ENCODE data around the gene GRIA4. TPM values are rescaled to one million over a fixed set of nuclear protein-coding genes. Genes with fewer than 3 reads are reported as not detected.

GRIA4 gene
- polyA plus RNA-seq, 3 donors, result not detected

DNA sequence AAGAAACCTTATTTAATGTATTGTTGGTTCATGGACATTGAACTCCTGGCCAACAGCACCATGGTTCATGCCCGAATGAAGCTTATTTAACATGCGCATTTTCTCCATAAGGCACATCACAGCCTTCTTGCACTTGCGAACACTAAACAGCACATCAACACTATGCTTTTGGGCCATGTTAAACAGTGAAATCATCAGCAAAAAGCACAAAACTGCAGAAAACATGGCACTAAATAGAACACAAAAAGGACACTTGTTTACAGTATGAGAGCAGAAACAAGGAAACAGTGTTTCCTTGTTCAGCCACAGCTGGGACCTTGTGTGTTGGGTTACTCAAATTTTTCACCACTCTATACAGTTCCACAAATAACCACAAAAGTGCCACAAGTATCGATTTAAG is 289.9 kb downstream of the GRIA4 start:
- WGBS (ENCODE audit: insufficient coverage), result 94% methylated on average over 2 of the region's 4 CpGs

DNA sequence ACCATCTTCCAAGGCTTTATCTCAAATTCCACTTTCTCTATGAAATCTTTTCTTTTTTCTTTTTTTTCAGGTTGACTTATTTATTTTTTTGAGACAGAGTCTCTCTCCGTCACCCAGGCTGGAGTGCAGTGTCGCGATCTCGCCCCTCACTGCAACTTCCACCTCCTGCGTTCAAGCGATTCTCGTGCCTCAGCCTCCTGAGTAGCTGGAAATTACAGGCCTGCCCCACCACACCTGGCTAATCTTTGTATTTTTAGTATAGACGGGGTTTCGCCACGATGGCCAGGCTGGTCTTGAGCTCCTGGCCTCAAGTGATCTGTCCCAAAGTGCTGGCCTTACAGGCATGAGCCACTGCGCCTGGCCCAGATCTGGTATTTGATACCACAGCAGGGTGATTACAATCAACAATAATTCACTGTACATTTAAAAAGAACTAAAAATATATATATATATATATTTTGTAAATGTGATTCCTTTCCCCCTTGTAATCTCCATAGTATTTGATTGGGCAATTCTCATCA is 290.7 kb downstream of the GRIA4 start:
- peaks cover 0 to 4% of the 10 kb centered on the region in 2 donors for H3K9me3 ChIP-seq (replicated peaks in 1 of 2; ENCODE audit: control insufficient read depth in 1 of 2, insufficient read depth in 1 of 2, low read length in 2 of 2)
- no peak overlapping the region for H3K27ac Mint-ChIP-seq
- TF ChIP-seq, protein P1, sequence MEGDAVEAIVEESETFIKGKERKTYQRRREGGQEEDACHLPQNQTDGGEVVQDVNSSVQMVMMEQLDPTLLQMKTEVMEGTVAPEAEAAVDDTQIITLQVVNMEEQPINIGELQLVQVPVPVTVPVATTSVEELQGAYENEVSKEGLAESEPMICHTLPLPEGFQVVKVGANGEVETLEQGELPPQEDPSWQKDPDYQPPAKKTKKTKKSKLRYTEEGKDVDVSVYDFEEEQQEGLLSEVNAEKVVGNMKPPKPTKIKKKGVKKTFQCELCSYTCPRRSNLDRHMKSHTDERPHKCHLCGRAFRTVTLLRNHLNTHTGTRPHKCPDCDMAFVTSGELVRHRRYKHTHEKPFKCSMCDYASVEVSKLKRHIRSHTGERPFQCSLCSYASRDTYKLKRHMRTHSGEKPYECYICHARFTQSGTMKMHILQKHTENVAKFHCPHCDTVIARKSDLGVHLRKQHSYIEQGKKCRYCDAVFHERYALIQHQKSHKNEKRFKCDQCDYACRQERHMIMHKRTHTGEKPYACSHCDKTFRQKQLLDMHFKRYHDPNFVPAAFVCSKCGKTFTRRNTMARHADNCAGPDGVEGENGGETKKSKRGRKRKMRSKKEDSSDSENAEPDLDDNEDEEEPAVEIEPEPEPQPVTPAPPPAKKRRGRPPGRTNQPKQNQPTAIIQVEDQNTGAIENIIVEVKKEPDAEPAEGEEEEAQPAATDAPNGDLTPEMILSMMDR (IDR thresholded peaks at IDR 0.05), result no peak
- peaks cover 0 to 9% (median 3%) of the 10 kb centered on the region in 7 donors for H3K9me3 Mint-ChIP-seq
- no peak overlapping the region for H2AFZ ChIP-seq (ENCODE audit: insufficient read depth, low read depth, low read length, poor library complexity, severe bottlenecking)
- no peaks in the 10 kb centered on the region for H3K27me3 ChIP-seq (ENCODE audit: control insufficient read depth in 2 of 2, insufficient read depth in 2 of 2, low read length in 2 of 2)
- 95% methylated on average over 10 of the region's 11 CpGs for WGBS (ENCODE audit: insufficient coverage)
- H3K4me3 Mint-ChIP-seq, result no peak overlapping the region
- H3K4me3 ChIP-seq (replicated peaks in 1 of 3; ENCODE audit: low read depth in 2 of 3, low read length in 3 of 3), result no peak overlapping the region
- intact Hi-C loops (cut with micrococcal nuclease), result no loop called here
- no peaks in the 10 kb centered on the region for H3K79me2 ChIP-seq (ENCODE audit: insufficient read depth, low read length)
- no peak overlapping the region for H3K27ac ChIP-seq (ENCODE audit: low read depth in 1 of 2, low read length in 2 of 2)
- H3K36me3 Mint-ChIP-seq, result no peaks in the 10 kb centered on the region
- no peaks in the 10 kb centered on the region for H4K20me1 ChIP-seq (ENCODE audit: insufficient read depth, low read length)
- H3K4me1 Mint-ChIP-seq, result no peaks in the 10 kb centered on the region
- H3K9ac ChIP-seq (ENCODE audit: insufficient read depth, low read length, poor library complexity, severe bottlenecking), result no peak overlapping the region
- no peaks in the 10 kb centered on the region for H3K36me3 ChIP-seq (replicated peaks in 1 of 2; ENCODE audit: control insufficient read depth in 1 of 2, insufficient read depth in 2 of 2, low read length in 2 of 2)
- H3K27me3 Mint-ChIP-seq (ENCODE audit: low read depth in 3 of 3), result no peaks in the 10 kb centered on the region
- H3K4me1 ChIP-seq (ENCODE audit: control insufficient read depth in 1 of 2, insufficient read depth in 2 of 2, low read length in 2 of 2), result no peaks in the 10 kb centered on the region
- DNase-seq, result no peak
- no peak overlapping the region for H3K4me2 ChIP-seq (replicated peaks; ENCODE audit: extremely low read depth, low read length, poor library complexity, severe bottlenecking)

More for the DNA sequence above, 289.9 kb downstream of the GRIA4 start:
- intact Hi-C loops (cut with micrococcal nuclease), result no loop called here
- Histone ChIP-seq H2AFZ (ENCODE audit: insufficient read depth, low read depth, low read length, poor library complexity, severe bottlenecking) (no peak overlapping the region), H3K9me3 (replicated peaks in 1 of 2; ENCODE audit: control insufficient read depth in 1 of 2, insufficient read depth in 1 of 2, low read length in 2 of 2) (peaks cover 0 to 4% of the 10 kb centered on the region in 2 donors), H3K4me1 (ENCODE audit: control insufficient read depth in 1 of 2, insufficient read depth in 2 of 2, low read length in 2 of 2) (no peaks in the 10 kb centered on the region), H3K27ac (ENCODE audit: low read depth in 1 of 2, low read length in 2 of 2) (no peak overlapping the region), H3K4me2 (replicated peaks; ENCODE audit: extremely low read depth, low read length, poor library complexity, severe bottlenecking) (no peak overlapping the region), H4K20me1 (ENCODE audit: insufficient read depth, low read length) (no peaks in the 10 kb centered on the region), H3K9ac (ENCODE audit: insufficient read depth, low read length, poor library complexity, severe bottlenecking) (no peak overlapping the region), H3K36me3 (replicated peaks in 1 of 2; ENCODE audit: control insufficient read depth in 1 of 2, insufficient read depth in 2 of 2, low read length in 2 of 2) (no peaks in the 10 kb centered on the region), H3K4me3 (replicated peaks in 1 of 3; ENCODE audit: low read depth in 2 of 3, low read length in 3 of 3) (no peak overlapping the region), H3K27me3 (ENCODE audit: control insufficient read depth in 2 of 2, insufficient read depth in 2 of 2, low read length in 2 of 2) (no peaks in the 10 kb centered on the region), H3K79me2 (ENCODE audit: insufficient read depth, low read length) (no peaks in the 10 kb centered on the region)
- no peak overlapping the region for H3K27ac Mint-ChIP-seq
- peaks cover 0 to 9% (median 3%) of the 10 kb centered on the region in 7 donors for H3K9me3 Mint-ChIP-seq
- H3K27me3 Mint-ChIP-seq (ENCODE audit: low read depth in 3 of 3), result no peaks in the 10 kb centered on the region
- no peaks in the 10 kb centered on the region for H3K36me3 Mint-ChIP-seq
- DNase-seq, result no peak
- H3K4me3 Mint-ChIP-seq, result no peak overlapping the region
- no peaks in the 10 kb centered on the region for H3K4me1 Mint-ChIP-seq
- TF ChIP-seq, protein P1 (IDR thresholded peaks at IDR 0.05), result no peak
